Motor neuron (in vitro differentiated cells): Measurements from ENCODE around the gene MICAL3. TPM values are rescaled to one million over a fixed set of nuclear protein-coding genes. Genes with fewer than 3 reads are reported as not detected.
"Not testable (repeated sequence)": the region's sequence is repeated elsewhere in the genome, so short reads cannot be mapped to it uniquely, and the experiment has no call there.

Experiments
- ATAC-seq, 8 experiments: fragments of 200-7000 bp; cut with Tn5 transposase; replicated peaks in 6 of 8; 2 replicates each; pipeline ENCODE4 v1.8.0; 2021; ENCODE audit warnings: mild to moderate bottlenecking in 8 of 8, moderate library complexity in 8 of 8
- H3K27ac ChIP-seq, 2 donors: fragments of 250-450 bp; sonication (Bioruptor Pico); 2 replicates each; pipeline ENCODE4 v1.9.0; 2021; ENCODE audit warnings: antibody characterized with exemption in 2 of 2, mild to moderate bottlenecking in 2 of 2, moderate library complexity in 1 of 2
- H3K4me1 ChIP-seq, 2 donors: fragments of 250-450 bp; sonication (Bioruptor Pico); replicated peaks in 1 of 2; 2 replicates each; pipeline ENCODE4 v1.6.1; 2021; ENCODE audit warnings: antibody characterized with exemption in 2 of 2, mild to moderate bottlenecking in 2 of 2, moderate library complexity in 1 of 2
- H3K4me3 ChIP-seq, 5 donors: fragments of 250-450 bp; sonication (Bioruptor Pico); 2 replicates each; pipeline ENCODE4 v1.9.0; 2021; ENCODE audit warnings: antibody characterized with exemption in 5 of 5, mild to moderate bottlenecking in 5 of 5, moderate library complexity in 4 of 5
- WGBS, 10 experiments: fragments of 450-650 bp; shearing (Covaris generic); methylation state at CpG; one replicate each; pipeline ENCODE4 v1.0.0; 2022; 5-methylcytosine and 5-hydroxymethylcytosine counted together
- in situ Hi-C, 9 experiments: fragments of 400-800 bp; cut with MboI; loops; one replicate each; pipeline ENCODE4 v1.15.0; 2021; ENCODE audit warnings: low sequenced_read_pairs in 9 of 9, low pct_unique_long_range_greater_than_20kb in 2 of 9; ENCODE audit not compliant: unreplicated experiment in 9 of 9
- total RNA-seq, 8 experiments: library from RNA; unstranded; fragments of 300-600 nt; gene quantifications; 2 replicates each; pipeline versions ENCODE4 v1.2.3 to v1.2.4, GENCODE V29; 2022

Gene MICAL3
- total RNA-seq, 8 experiments from 2014 or later = 15.2 to 46.0 (median 20.4) TPM

DNA sequence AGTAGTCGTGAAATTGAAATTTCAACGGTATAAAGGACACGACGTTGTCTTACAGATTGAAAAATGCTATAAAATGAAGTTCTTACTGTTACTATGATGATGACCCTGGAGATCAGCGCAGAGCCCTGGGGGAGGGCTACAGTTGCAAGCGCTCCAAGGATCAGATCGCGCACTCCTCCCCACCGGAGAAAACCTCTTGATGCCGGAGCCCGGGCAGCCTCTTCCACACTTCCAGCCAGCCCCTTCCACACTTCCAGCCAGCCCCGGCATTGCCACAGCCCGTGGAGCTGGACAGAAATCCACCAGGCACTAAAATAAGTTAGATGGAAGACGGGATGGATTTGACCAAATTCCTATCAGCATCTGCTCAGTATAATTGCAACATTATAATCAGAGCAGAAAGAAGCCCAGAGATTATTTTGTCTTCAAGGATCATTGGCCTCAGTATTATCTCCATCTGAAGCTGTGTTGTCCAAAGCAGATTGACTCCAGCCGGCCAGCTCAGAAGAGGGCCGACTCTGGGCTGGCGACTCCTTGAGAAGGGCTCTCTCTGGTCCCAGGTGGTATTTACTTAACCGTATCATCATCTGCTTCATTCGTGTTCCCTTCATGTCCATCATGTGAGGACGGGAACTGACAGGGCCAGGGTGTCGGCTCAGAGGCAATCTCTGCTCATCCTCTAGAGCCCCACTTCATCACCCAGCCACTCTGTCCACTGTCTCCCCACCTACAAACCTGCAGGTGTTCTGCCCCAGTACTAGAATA lies 777 bp upstream of the MICAL3 start:
- peak overlapping the region; percentile 54 to 98 (median 73) for H3K4me3 ChIP-seq
- ATAC-seq = peak in 1 of 8 experiments; percentile 3
- peaks cover 9 to 13% of the 10 kb centered on the region in 2 donors for H3K4me1 ChIP-seq
- in situ Hi-C loops = loop anchor here in 1 of 9 experiments (25.0 kb wide), 1 partner anchor 113 kb away; no protein-coding TSS in a partner anchor
- 0 to 77% (median 56%) methylated on average over 1 to 15 of the region's 21 CpGs; no CpG with 5 or more reads in 1 of the 10 experiments for WGBS, 10 experiments
- no peak overlapping the region for H3K27ac ChIP-seq

DNA sequence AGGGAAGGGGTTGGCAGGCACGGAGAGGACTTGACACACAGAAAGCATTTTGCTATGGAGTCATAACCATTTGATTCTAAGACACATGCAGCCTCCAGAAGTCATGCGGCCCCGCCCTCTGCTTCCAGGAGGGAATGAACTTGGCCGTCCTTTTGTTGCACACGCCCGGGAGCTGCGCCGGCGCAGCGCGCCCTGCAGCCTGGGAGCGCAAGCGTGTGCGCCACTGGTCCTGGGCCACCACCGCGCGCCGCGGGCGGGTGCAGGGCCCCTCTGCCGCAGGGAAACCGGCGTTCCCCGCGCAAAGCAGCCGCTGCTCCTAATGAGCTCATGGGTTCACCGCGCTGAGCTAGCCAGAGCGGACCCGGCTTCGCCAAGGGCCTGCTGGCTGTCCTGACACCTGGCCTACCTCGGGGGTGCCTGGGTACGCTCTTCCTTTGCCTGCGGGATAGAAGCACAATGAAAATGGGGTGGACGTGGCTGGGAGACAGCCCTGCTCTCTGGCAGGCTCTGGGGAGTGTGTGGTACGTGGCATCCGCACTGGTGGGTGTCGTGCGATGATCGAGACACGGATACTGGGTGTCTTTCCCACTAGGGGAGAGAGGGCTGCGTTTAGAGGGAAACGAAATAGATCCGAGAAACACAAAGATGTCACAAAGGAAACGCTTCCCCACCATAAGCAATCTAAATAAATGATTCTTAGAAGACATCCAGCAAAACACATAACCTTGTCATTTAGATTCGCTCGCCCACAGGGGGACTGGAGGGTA lies 669 bp downstream of the MICAL3 start:
- WGBS, 10 experiments = 0 to 5% (median 0%) methylated on average over 1 to 17 of the region's 47 CpGs; no CpG with 5 or more reads in 3 of the 10 experiments
- ATAC-seq = peak; percentile 87 to 90 (median 90)
- in situ Hi-C loops = loop anchor here in 1 of 9 experiments (25.0 kb wide), 1 partner anchor 111 kb away; no protein-coding TSS in a partner anchor
- Histone ChIP-seq H3K4me1 (peaks cover 9 to 13% of the 10 kb centered on the region in 2 donors), H3K27ac (peak overlapping the region; percentile 14 to 67), H3K4me3 (peak overlapping the region; percentile 54 to 98 (median 73))

DNA sequence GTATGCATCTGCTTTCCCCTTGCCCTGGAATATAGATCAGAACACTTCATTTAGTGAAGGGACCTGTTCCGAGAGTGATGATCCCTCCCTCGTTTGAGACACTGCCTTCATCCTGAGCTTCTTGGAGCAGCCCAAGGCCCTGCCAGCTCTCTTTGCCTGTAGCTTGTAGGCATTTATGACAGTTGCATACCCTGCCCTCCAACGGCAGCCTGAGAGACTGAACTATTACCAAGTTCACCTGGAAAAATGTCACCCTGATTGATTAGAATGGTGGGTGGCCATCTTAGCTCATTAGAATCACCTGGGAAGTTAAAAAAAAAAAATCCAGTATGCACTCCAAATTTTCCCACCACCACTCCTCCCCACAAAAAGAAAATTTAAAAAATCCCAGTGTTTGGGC lies 1.5 kb downstream of the MICAL3 start:
- Histone ChIP-seq H3K27ac (no peak overlapping the region), H3K4me3 (peak overlapping the region in 4 of 5 donors; percentile 54 to 98 (median 78)), H3K4me1 (peaks cover 9 to 13% of the 10 kb centered on the region in 2 donors)
- 17 to 65% (median 58%) methylated on average over 1 to 3 of the region's 3 CpGs; no CpG with 5 or more reads in 2 of the 10 experiments for WGBS, 10 experiments
- no peak for ATAC-seq
- in situ Hi-C loops = loop anchor here in 1 of 9 experiments (25.0 kb wide), 1 partner anchor 111 kb away; no protein-coding TSS in a partner anchor

DNA sequence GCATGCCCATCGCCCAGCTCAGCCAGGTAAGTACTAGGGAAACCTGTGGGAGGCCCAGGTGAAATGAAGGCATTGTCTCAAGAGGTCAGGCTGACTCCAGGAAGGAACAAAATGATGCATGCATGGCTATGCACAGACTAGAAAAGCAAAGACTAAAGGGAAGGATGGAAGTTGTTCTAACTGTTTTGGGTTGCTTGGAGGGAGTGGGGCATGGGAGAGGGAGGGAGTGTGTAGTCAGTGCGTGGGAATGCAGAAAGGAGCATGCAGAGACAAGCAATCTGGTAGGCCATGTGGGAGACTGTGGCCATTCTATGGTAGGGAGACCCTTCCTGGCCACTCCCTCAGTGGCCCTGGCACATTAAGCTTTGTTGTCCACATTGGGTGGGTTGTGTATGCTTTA lies 2.9 kb downstream of the MICAL3 start:
- Histone ChIP-seq H3K4me1 (peaks cover 9 to 13% of the 10 kb centered on the region in 2 donors), H3K4me3 (no peak overlapping the region), H3K27ac (no peak overlapping the region)
- no peak for ATAC-seq
- 60 to 100% (median 80%) methylated on average over 1 of the region's 2 CpGs; no CpG with 5 or more reads in 6 of the 10 experiments for WGBS, 10 experiments
- in situ Hi-C loops = loop anchor here in 1 of 9 experiments (25.0 kb wide), 1 partner anchor 109 kb away; no protein-coding TSS in a partner anchor

DNA sequence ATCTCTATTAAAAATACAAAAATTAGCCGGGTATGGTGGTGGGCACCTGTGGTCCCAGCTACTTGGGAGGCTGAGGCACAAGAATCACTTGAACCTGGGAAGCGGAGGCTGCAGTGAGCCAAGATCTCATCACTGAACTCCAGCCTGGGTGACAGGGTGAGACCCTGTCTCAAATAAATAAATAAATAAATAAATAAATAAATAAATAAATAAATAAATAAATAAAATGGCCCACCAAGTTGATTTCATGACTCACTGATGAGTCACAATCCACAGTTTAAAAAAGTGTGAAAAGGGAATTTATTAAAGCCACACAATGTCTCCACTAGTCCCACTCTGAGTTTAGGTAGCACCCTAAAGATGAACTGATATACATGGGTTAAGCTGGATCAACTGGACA lies 3.6 kb downstream of the MICAL3 start:
- not testable (repeated sequence) for H3K4me3 ChIP-seq, ATAC-seq, H3K27ac ChIP-seq
- H3K4me1 ChIP-seq = peaks cover 9 to 13% of the 10 kb centered on the region in 2 donors
- 67 to 100% (median 92%) methylated on average over 1 to 2 of the region's 2 CpGs; no CpG with 5 or more reads in 2 of the 10 experiments for WGBS, 10 experiments
- in situ Hi-C loops = loop anchor here in 1 of 9 experiments (25.0 kb wide), 1 partner anchor 108 kb away; no protein-coding TSS in a partner anchor

DNA sequence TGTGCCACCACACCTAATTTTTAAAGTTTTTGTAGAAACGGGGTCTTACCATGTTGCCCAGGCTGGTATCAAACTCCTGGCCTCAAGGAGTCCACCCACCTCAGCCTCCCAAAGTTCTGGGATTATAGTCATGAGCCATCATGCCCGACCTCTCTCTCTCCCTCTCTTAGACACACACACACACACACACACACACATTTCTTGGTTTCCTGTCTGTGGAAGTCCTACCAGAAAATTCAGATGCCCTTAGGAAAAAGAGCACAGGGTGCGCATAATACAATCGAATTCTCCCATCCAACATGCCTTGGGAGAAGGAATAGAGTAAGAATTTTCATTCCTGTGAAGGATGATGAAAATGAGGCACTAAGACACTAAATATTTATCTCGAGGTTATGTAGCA lies 10.4 kb downstream of the MICAL3 start:
- H3K4me3 ChIP-seq = no peak overlapping the region
- in situ Hi-C loops = loop anchor here in 1 of 9 experiments (25.0 kb wide), 1 partner anchor 102 kb away; no protein-coding TSS in a partner anchor
- WGBS, 10 experiments = 6 to 100% (median 57%) methylated on average over 1 to 5 of the region's 5 CpGs; no CpG with 5 or more reads in 1 of the 10 experiments
- H3K27ac ChIP-seq = no peak overlapping the region
- peaks cover 2 to 6% of the 10 kb centered on the region in 2 donors for H3K4me1 ChIP-seq
- peak in 3 of 8 experiments; percentile 64 to 74 (median 69) for ATAC-seq

DNA sequence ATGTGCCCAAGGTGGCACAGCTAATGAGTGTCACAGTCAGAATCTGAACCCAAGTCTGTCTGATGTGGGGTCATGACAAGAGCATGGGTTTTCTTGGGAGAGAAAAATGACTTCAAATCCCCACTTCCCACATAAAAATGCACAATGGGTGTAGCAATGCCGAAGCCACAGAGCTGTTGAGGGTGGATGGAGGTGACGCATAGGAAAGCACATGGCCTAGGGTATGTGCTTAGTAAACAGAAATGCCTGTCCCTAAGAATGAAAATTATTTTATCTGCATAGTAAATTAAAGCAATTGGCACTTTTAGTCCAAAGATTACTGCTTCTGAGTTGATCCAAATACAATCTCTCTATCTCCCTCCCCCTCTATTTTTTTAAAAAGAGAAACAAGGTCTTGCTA lies 10.9 kb downstream of the MICAL3 start:
- H3K4me1 ChIP-seq = peaks cover 2 to 6% of the 10 kb centered on the region in 2 donors
- H3K4me3 ChIP-seq = no peak overlapping the region
- ATAC-seq = peak in 2 of 8 experiments; percentile 91 to 93
- in situ Hi-C loops = loop anchor here in 1 of 9 experiments (25.0 kb wide), 1 partner anchor 101 kb away; no protein-coding TSS in a partner anchor
- H3K27ac ChIP-seq = no peak overlapping the region
- WGBS, 10 experiments = 58 to 60% methylated on average over 1 to 2 of the region's 2 CpGs; no CpG with 5 or more reads in 8 of the 10 experiments

DNA sequence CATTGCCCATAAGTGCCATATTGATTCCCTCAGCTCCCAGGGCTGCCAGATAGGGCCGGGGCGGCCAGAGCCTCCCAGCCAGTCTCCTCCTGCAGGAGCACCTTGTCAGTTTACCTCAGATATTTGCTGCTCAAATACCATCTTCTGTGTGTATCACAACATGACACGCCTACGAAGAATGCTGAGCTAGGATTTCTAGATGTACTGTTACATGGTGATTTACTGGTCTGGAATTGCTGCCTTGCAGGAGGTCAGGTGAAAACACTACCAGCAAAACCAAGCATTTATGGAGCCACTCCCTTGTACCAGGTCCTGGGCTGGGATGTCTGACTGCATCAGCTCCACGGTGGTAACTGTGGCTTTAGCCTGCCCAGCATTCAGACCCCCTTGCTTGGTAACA lies 11.8 kb downstream of the MICAL3 start:
- no peak for ATAC-seq
- Histone ChIP-seq H3K27ac (no peak overlapping the region), H3K4me3 (no peak overlapping the region), H3K4me1 (peaks cover 2 to 6% of the 10 kb centered on the region in 2 donors)
- in situ Hi-C loops = loop anchor here in 1 of 9 experiments (25.0 kb wide), 1 partner anchor 100 kb away; no protein-coding TSS in a partner anchor
- WGBS, 10 experiments = 40 to 80% (median 70%) methylated on average over 1 to 2 of the region's 5 CpGs; no CpG with 5 or more reads in 7 of the 10 experiments

DNA sequence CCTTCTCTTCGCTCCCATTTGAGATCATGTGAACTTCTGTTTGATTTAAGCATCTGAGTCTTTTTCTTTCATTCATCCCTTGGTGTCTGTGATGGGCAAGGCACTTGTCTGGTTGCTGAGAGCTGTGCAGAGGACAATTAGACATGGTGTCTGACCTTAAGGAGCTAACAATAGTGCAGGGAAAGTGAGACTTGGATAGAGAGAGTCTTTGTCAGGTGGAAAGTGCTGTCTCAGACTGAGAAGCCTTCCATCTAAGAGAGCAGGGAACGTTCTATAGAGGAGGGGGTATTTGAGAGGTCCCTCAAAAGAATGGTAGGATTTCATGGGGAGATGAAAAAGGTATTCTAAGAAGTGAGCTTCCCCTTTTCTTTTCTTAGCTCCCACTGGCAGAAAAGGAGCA lies 14.1 kb downstream of the MICAL3 start:
- Histone ChIP-seq H3K27ac (no peak overlapping the region), H3K4me1 (peaks cover 2 to 6% of the 10 kb centered on the region in 2 donors), H3K4me3 (no peak overlapping the region)
- ATAC-seq = peak in 2 of 8 experiments; percentile 28 to 37
- in situ Hi-C loops = loop anchor here in 1 of 9 experiments (25.0 kb wide), 1 partner anchor 98 kb away; no protein-coding TSS in a partner anchor
- 0 to 88% (median 60%) methylated on average over 1 of the region's 2 CpGs; no CpG with 5 or more reads in 5 of the 10 experiments for WGBS, 10 experiments

DNA sequence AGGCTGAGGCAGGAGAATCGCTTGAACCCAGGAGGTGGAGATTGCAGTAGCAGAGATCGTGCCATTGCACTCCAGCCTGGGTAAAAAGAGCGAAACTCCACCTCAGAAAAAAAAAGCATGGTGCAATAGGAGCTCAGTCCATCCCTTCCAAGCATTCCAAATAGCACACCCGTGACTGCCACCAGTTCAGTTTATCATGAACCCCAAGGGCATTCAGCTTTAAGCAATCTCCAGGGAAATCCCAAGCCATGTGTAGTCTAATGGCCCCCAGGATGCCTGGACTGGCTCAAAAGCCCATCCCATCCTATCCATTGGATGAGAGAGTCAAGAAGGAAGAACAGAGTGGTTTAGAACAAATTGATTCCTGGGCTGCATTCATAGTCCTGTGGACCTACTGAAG lies 16.2 kb downstream of the MICAL3 start:
- H3K27ac ChIP-seq = no peak overlapping the region
- H3K4me1 ChIP-seq = peaks cover 2 to 6% of the 10 kb centered on the region in 2 donors
- ATAC-seq = no peak
- H3K4me3 ChIP-seq = no peak overlapping the region
- in situ Hi-C loops = loop anchor here in 1 of 9 experiments (25.0 kb wide), 1 partner anchor 96 kb away; no protein-coding TSS in a partner anchor
- WGBS, 10 experiments = 75 to 100% (median 100%) methylated on average over 1 to 4 of the region's 4 CpGs; no CpG with 5 or more reads in 3 of the 10 experiments

DNA sequence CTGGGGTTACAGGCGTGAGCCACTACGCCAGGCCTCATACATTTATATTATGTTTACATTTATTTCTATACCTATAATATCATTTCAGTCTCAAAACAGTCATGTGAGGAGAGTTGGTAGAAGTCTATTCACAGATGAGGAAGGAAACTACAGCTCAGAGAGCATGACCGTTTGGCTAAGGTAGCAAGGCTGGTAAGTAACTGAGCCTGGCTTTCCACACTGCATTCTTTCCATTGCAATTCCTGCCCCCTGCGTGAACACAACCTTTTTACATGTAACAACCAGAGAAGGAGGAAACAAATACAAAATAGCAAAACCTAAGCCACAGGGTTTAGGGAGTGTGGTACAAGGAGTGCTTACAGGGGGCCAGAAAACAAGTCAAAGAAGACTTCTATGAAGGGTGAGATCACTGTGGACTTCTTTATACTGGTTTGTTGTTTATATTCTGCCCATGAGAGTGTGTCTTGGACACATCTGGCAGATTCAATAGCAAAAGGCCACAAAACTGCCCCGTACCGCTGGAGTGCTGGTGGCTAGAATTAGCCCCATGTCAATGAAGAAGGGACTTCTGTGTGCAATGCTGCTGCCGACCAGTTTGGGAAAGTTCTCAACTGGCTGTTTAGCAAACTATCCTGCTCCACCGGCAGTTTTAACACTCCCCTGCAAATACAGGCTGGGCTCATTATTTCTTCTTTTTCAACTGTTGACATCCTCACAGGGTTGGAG lies 19.0 kb downstream of the MICAL3 start:
- 33 to 83% (median 61%) methylated on average over 1 to 5 of the region's 8 CpGs; no CpG with 5 or more reads in 1 of the 10 experiments for WGBS, 10 experiments
- Histone ChIP-seq H3K4me1 (peaks cover 0 to 5% of the 10 kb centered on the region in 2 donors), H3K27ac (no peak overlapping the region), H3K4me3 (no peak overlapping the region)
- in situ Hi-C loops = loop anchor here in 1 of 9 experiments (25.0 kb wide), 1 partner anchor 93 kb away; no protein-coding TSS in a partner anchor
- no peak for ATAC-seq
